Mesendoderm (in vitro differentiated cells): ENCODE results near the gene KRT12. TPM values are rescaled to one million over a fixed set of nuclear protein-coding genes. Genes with fewer than 3 reads are reported as not detected.
A peak's percentile ranks its signal among the peaks of the same experiment; 100 is the strongest.

ENCODE experiments used
- DNase-seq: peaks from one replicate; pipeline ENCODE4 v3.0.0; 2013
- H2AK5ac ChIP-seq: 2 replicates; pipeline ENCODE4 v1.6.1; 2013; ENCODE audit warnings: low read length, inconsistent platforms
- H2BK120ac ChIP-seq: 2 replicates; pipeline ENCODE4 v1.6.1; 2013; ENCODE audit warnings: low read depth, mild to moderate bottlenecking, low read length, moderate library complexity, mixed read lengths
- H2BK15ac ChIP-seq: replicated peaks from 2 replicates; pipeline ENCODE4 v1.6.1; 2013; ENCODE audit warnings: low read depth, mild to moderate bottlenecking, moderate library complexity
- H2BK5ac ChIP-seq: 2 replicates; pipeline ENCODE4 v1.6.1; 2013; ENCODE audit warnings: low read length, inconsistent platforms
- H3K18ac ChIP-seq: 2 replicates; pipeline ENCODE4 v1.6.1; 2013; ENCODE audit warnings: mild to moderate bottlenecking, low read length, mixed read lengths
- H3K23ac ChIP-seq: one replicate; pipeline ENCODE4 v1.6.1; 2013; ENCODE audit warnings: low read length
- H3K27ac ChIP-seq: 2 replicates; pipeline ENCODE4 v1.5.1; 2013; ENCODE audit warnings: low read depth, mild to moderate bottlenecking, inconsistent platforms, low read length, moderate library complexity
- H3K27me3 ChIP-seq: 2 replicates; pipeline ENCODE4 v1.6.1; 2013; ENCODE audit warnings: low read length, control low read depth, mild to moderate bottlenecking, inconsistent platforms; ENCODE audit not compliant: insufficient read depth, poor library complexity
- H3K36me3 ChIP-seq: 2 replicates; pipeline ENCODE4 v1.6.1; 2013; ENCODE audit warnings: low read length, inconsistent platforms; ENCODE audit not compliant: control insufficient read depth, insufficient read depth
- H3K4ac ChIP-seq: one replicate; pipeline ENCODE4 v1.6.1; 2013; ENCODE audit warnings: low read depth, mild to moderate bottlenecking, low read length, moderate library complexity
- H3K4me1 ChIP-seq: 2 replicates; pipeline ENCODE4 v1.6.1; 2013; ENCODE audit warnings: low read depth, low read length, inconsistent platforms; ENCODE audit not compliant: control insufficient read depth
- H3K4me2 ChIP-seq: 2 replicates; pipeline ENCODE4 v1.6.1; 2013; ENCODE audit warnings: low read length
- H3K4me3 ChIP-seq: 2 replicates; pipeline ENCODE4 v1.5.1; 2013; ENCODE audit warnings: mild to moderate bottlenecking, low read length
- H3K56ac ChIP-seq: one replicate; pipeline ENCODE4 v1.6.1; 2013; ENCODE audit warnings: low read length
- H3K79me1 ChIP-seq: 2 replicates; pipeline ENCODE4 v1.6.1; 2013; ENCODE audit warnings: low read length, inconsistent platforms
- H3K79me2 ChIP-seq: 2 replicates; pipeline ENCODE4 v1.6.1; 2013; ENCODE audit warnings: mild to moderate bottlenecking, low read length; ENCODE audit not compliant: control insufficient read depth, insufficient read depth
- H3K9ac ChIP-seq: 2 replicates; pipeline ENCODE4 v1.6.1; 2013; ENCODE audit warnings: low read length, inconsistent platforms
- H4K5ac ChIP-seq: one replicate; pipeline ENCODE4 v1.6.1; 2013; ENCODE audit warnings: low read length
- H4K8ac ChIP-seq: one replicate; pipeline ENCODE4 v1.6.1; 2013; ENCODE audit warnings: low read depth, mild to moderate bottlenecking, control low read depth, low read length, moderate library complexity
- WGBS: extraction: QIAGEN DNeasy Blood & Tissue Kit; methylation state at CpG from one replicate; pipeline ENCODE4 v1.1.7; 2013; ENCODE audit warnings: low lambda C conversion rate, missing lambda C conversion rate; ENCODE audit not compliant: insufficient coverage; ENCODE audit errors: extremely low coverage; 5-methylcytosine and 5-hydroxymethylcytosine counted together
- polyA plus RNA-seq, 2 experiments: library from polyadenylated mRNA; stranded (reverse); fragments of 200-250 nt; gene quantifications; one replicate each; pipeline ENCODE4 v1.2.3, GENCODE V29; 2013

The KRT12 gene
- not detected for polyA plus RNA-seq (2013, experiment 1 of 2)
- polyA plus RNA-seq (2013, experiment 2 of 2) = not detected

- Histone ChIP-seq H2AK5ac (no peak within 1 kb of the TSS), H4K8ac (no peak within 1 kb of the TSS), H3K9ac (no peak within 1 kb of the TSS), H3K4me2 (no peak within 1 kb of the TSS), H4K5ac (no peak within 1 kb of the TSS), H3K23ac (no peak within 1 kb of the TSS), H3K79me2 (no peaks in the 10 kb centered on the region), H3K79me1 (no peaks in the 10 kb centered on the region), H2BK5ac (no peak within 1 kb of the TSS), H2BK120ac (no peak within 1 kb of the TSS), H3K4me1 (no peaks in the 10 kb centered on the region), H3K4ac (no peak within 1 kb of the TSS), H3K27me3 (no peaks in the 10 kb centered on the region), H3K18ac (no peak within 1 kb of the TSS), H3K4me3 (no peak within 1 kb of the TSS), H3K27ac (no peak within 1 kb of the TSS), H3K56ac (no peak within 1 kb of the TSS), H3K36me3 (no peaks in the 10 kb centered on the region), H2BK15ac (no peak within 1 kb of the TSS)
- no CpG with 5 or more reads among the region's 8 CpGs for WGBS
- DNase-seq = no peak
Observed at GRCh38 chr17:40866838-40867237, at the start of gene KRT12. Gene KRT12 (minus strand): TSS chr17:40867223. CDS start chr17:40867186, 37 bp downstream.

- H3K27me3 ChIP-seq = no peaks in the 10 kb centered on the region
- H3K4me1 ChIP-seq = no peaks in the 10 kb centered on the region
- no CpG with 5 or more reads among the region's 1 CpG for WGBS
- H3K27ac ChIP-seq = no peak overlapping the region
- no peaks in the 10 kb centered on the region for H3K79me1 ChIP-seq
- H4K8ac ChIP-seq = no peak overlapping the region
- H2BK15ac ChIP-seq = no peak overlapping the region
- peak; percentile 59 for DNase-seq
- no peak overlapping the region for H3K23ac ChIP-seq
- no peaks in the 10 kb centered on the region for H3K36me3 ChIP-seq
- H2BK120ac ChIP-seq = no peak overlapping the region
- H2AK5ac ChIP-seq = no peak overlapping the region
- no peaks in the 10 kb centered on the region for H3K79me2 ChIP-seq
- no peak overlapping the region for H2BK5ac ChIP-seq
- no peak overlapping the region for H3K4ac ChIP-seq
- no peak overlapping the region for H3K9ac ChIP-seq
- no peak overlapping the region for H3K4me2 ChIP-seq
- H3K4me3 ChIP-seq = no peak overlapping the region
- H4K5ac ChIP-seq = no peak overlapping the region
- no peak overlapping the region for H3K18ac ChIP-seq
- H3K56ac ChIP-seq = no peak overlapping the region
Observed at GRCh38 chr17:40916366-40916765, 49.3 kb upstream of the KRT12 start.

- Histone ChIP-seq H3K9ac (no peak overlapping the region), H4K8ac (no peak overlapping the region), H3K23ac (no peak overlapping the region), H2BK120ac (no peak overlapping the region), H4K5ac (no peak overlapping the region), H3K56ac (no peak overlapping the region), H3K4me2 (no peak overlapping the region), H3K4ac (no peak overlapping the region), H3K27me3 (no peaks in the 10 kb centered on the region), H3K18ac (no peak overlapping the region), H3K4me3 (no peak overlapping the region), H3K4me1 (no peaks in the 10 kb centered on the region), H2AK5ac (no peak overlapping the region), H3K27ac (no peak overlapping the region), H2BK5ac (no peak overlapping the region), H3K79me2 (no peaks in the 10 kb centered on the region), H3K36me3 (no peaks in the 10 kb centered on the region), H3K79me1 (no peaks in the 10 kb centered on the region), H2BK15ac (no peak overlapping the region)
- no CpG with 5 or more reads among the region's 2 CpGs for WGBS
- no peak for DNase-seq
Observed at GRCh38 chr17:40915721-40916256, 48.8 kb upstream of the KRT12 start.

DNA sequence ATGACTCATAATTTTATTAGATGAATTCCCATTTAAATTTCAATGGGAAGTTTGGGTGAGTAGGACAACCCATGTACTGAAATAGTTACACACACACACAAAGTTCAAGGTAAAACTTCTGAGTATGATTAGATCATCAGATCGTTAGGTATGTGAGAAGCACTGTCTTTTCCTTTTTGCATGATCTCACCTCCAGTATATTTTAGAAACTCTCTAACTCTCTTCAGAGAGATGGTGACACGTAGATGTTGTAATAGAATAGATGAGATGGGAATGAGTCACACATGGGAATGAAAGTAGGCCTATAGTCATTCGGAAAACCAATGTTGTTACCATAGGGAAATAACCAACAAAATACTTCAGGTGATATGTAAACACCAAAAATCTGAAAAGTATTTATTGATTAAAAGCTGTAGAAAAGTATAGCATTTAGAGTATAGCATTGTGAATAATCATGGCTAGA is 48.2 kb upstream of the KRT12 start:
- Histone ChIP-seq H2BK120ac (no peak overlapping the region), H3K4me1 (no peaks in the 10 kb centered on the region), H2AK5ac (no peak overlapping the region), H3K79me2 (no peaks in the 10 kb centered on the region), H3K4me3 (no peak overlapping the region), H3K23ac (no peak overlapping the region), H3K9ac (no peak overlapping the region), H3K36me3 (no peaks in the 10 kb centered on the region), H3K27ac (no peak overlapping the region), H3K79me1 (no peaks in the 10 kb centered on the region), H4K5ac (no peak overlapping the region), H2BK15ac (no peak overlapping the region), H3K18ac (no peak overlapping the region), H3K4me2 (no peak overlapping the region), H2BK5ac (no peak overlapping the region), H3K4ac (no peak overlapping the region), H4K8ac (no peak overlapping the region), H3K56ac (no peak overlapping the region), H3K27me3 (no peaks in the 10 kb centered on the region)
- no CpG with 5 or more reads among the region's 3 CpGs for WGBS
- DNase-seq = peak; percentile 84

DNA sequence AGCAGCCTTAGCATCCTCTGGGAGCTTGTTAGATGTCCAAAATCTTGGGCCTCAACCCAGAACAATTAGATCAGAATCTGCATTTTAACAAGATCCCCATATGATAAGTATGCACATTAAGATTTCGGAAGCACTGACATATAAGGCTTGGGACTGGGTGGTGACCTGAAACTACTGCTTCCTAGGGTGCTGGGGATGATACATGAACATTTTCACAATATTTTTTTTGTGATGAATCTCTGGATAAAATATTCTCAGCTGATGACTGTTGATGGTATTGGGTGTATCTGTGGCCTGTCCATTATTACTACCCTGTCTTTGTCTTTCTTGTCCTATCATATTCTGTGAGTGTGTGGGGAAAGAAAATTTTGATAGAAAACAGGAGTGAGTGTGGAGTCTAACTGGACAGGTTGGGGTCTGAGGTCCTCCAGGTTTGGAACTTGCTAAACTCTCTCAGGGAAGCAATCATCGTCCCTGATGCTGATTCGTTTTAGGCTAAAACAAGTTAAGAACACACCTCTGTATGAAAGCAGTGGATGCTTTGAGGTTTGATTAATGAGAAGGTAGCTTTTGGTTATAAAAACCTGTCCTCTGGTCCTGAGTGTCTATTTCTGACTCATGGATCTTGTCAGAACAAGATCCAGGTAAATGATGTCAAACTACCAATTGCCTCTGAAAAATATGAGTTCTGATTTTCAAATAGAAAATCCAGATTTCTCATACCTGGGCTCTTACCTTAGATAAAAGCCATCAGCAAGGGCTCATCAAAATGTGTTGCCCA is 47.2 kb upstream of the KRT12 start:
- Histone ChIP-seq H3K79me2 (no peaks in the 10 kb centered on the region), H2AK5ac (no peak overlapping the region), H3K4me3 (no peak overlapping the region), H3K27ac (no peak overlapping the region), H3K9ac (no peak overlapping the region), H3K18ac (no peak overlapping the region), H2BK15ac (no peak overlapping the region), H3K79me1 (no peaks in the 10 kb centered on the region), H3K4me1 (no peaks in the 10 kb centered on the region), H3K56ac (no peak overlapping the region), H4K5ac (no peak overlapping the region), H3K4ac (no peak overlapping the region), H2BK120ac (no peak overlapping the region), H4K8ac (no peak overlapping the region), H3K36me3 (no peaks in the 10 kb centered on the region), H2BK5ac (no peak overlapping the region), H3K4me2 (no peak overlapping the region), H3K23ac (no peak overlapping the region), H3K27me3 (no peaks in the 10 kb centered on the region)
- no peak for DNase-seq
- no CpG with 5 or more reads among the region's 3 CpGs for WGBS
